DOHH2 (cell line): ENCODE data around the gene ADGRF3.
"Not testable (repeated sequence)": the region's sequence is repeated elsewhere in the genome, so short reads cannot be mapped to it uniquely, and the experiment has no call there.

Experiments
- H3F3A ChIP-seq: fragments of 200-600 bp; sonication (generic), shearing (Covaris generic); 2 replicates; pipeline ENCODE4 v1.6.0; 2016; ENCODE audit warnings: antibody characterized with exemption, mild to moderate bottlenecking; ENCODE audit not compliant: control insufficient read depth, insufficient read depth
- H3K27ac ChIP-seq: fragments of 200-600 bp; sonication (generic); 2 replicates; pipeline ENCODE4 v1.5.1; 2014; ENCODE audit warnings: low read depth, mild to moderate bottlenecking, low read length, moderate library complexity
- H3K27me3 ChIP-seq: fragments of 200-600 bp; sonication (generic); 2 replicates; pipeline ENCODE4 v1.6.1; 2014; ENCODE audit warnings: mild to moderate bottlenecking, low read length, mixed read lengths; ENCODE audit not compliant: control insufficient read depth
- H3K36me3 ChIP-seq: fragments of 200-600 bp; sonication (generic); 2 replicates; pipeline ENCODE4 v1.6.1; 2014; ENCODE audit warnings: mild to moderate bottlenecking, low read length, moderate library complexity, mixed read lengths; ENCODE audit not compliant: control insufficient read depth
- H3K4me1 ChIP-seq: fragments of 200-600 bp; sonication (generic); 2 replicates; pipeline ENCODE4 v1.6.1; 2014; ENCODE audit warnings: mild to moderate bottlenecking, low read length, mixed read lengths; ENCODE audit not compliant: control insufficient read depth
- H3K4me2 ChIP-seq: fragments of 200-600 bp; sonication (generic); 2 replicates; pipeline ENCODE4 v1.6.0; 2014; ENCODE audit warnings: mild to moderate bottlenecking, low read length, moderate library complexity
- H3K4me3 ChIP-seq: fragments of 200-600 bp; sonication (generic); 2 replicates; pipeline ENCODE4 v1.5.1; 2014; ENCODE audit warnings: mild to moderate bottlenecking, low read length, mixed read lengths
- H3K79me2 ChIP-seq: fragments of 200-600 bp; sonication (generic); 2 replicates; pipeline ENCODE4 v1.6.1; 2014; ENCODE audit warnings: mild to moderate bottlenecking, low read length, mixed read lengths; ENCODE audit not compliant: control insufficient read depth
- H3K9me2 ChIP-seq: fragments of 200-600 bp; sonication (generic); replicated peaks from 2 replicates; pipeline ENCODE4 v1.6.1; 2014; ENCODE audit warnings: mild to moderate bottlenecking, low read length, mixed read lengths; ENCODE audit not compliant: control insufficient read depth
- H3K9me3 ChIP-seq: fragments of 200-600 bp; sonication (generic); 2 replicates; pipeline ENCODE4 v1.6.1; 2014; ENCODE audit warnings: antibody characterized with exemption, low read length, mixed read lengths; ENCODE audit not compliant: control insufficient read depth, insufficient read depth
- H4K20me1 ChIP-seq: fragments of 200-600 bp; sonication (generic); 2 replicates; pipeline ENCODE4 v1.6.0; 2014; ENCODE audit warnings: low read depth, mild to moderate bottlenecking, antibody characterized with exemption, low read length, moderate library complexity; ENCODE audit not compliant: control insufficient read depth, insufficient read depth
- EZH2phosphoT487 ChIP-seq: fragments of 200-600 bp; sonication (generic); IDR thresholded peaks from 2 replicates; pipeline ENCODE4 v1.6.1; 2017; ENCODE audit warnings: borderline replicate concordance, mild to moderate bottlenecking, antibody characterized with exemption, low read length, moderate library complexity, mixed read lengths
- TF ChIP-seq, protein P1 (sequence below): fragments of 200-600 bp; sonication (generic); IDR thresholded peaks from one replicate; pipeline ENCODE4 v1.5.1; 2014; ENCODE audit warnings: antibody characterized with exemption, mild to moderate bottlenecking, low read depth, low read length; ENCODE audit not compliant: poor library complexity, severe bottlenecking

Gene ADGRF3

DNA sequence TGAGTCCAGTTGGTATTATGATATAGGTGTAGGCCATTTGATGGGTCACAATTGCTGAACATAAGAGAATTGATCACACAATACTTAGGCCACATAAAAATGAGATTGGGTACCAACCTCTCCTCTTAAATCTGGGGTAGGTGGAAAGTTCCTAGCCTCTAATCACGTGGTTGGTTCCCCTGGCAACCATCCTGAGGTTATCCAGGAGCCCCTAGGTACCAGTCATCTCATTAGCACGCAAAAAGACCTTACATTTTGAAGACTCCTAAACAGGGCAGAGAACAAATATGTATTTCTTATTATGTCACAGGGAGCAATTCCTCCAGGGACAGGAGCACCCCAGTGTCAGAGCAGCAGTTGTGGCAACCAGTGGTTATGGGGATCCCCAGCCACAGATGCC is 13.3 kb downstream of the ADGRF3 start:
- no peak overlapping the region for H3K27ac ChIP-seq
- H3K79me2 ChIP-seq, result no peaks in the 10 kb centered on the region
- no peaks in the 10 kb centered on the region for H3K36me3 ChIP-seq
- H3F3A ChIP-seq, result no peaks in the 10 kb centered on the region
- no peak overlapping the region for H3K4me2 ChIP-seq
- no peak for TF ChIP-seq EZH2phosphoT487
- TF ChIP-seq, protein P1, sequence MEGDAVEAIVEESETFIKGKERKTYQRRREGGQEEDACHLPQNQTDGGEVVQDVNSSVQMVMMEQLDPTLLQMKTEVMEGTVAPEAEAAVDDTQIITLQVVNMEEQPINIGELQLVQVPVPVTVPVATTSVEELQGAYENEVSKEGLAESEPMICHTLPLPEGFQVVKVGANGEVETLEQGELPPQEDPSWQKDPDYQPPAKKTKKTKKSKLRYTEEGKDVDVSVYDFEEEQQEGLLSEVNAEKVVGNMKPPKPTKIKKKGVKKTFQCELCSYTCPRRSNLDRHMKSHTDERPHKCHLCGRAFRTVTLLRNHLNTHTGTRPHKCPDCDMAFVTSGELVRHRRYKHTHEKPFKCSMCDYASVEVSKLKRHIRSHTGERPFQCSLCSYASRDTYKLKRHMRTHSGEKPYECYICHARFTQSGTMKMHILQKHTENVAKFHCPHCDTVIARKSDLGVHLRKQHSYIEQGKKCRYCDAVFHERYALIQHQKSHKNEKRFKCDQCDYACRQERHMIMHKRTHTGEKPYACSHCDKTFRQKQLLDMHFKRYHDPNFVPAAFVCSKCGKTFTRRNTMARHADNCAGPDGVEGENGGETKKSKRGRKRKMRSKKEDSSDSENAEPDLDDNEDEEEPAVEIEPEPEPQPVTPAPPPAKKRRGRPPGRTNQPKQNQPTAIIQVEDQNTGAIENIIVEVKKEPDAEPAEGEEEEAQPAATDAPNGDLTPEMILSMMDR, result no peak
- H3K9me2 ChIP-seq, result no peaks in the 10 kb centered on the region
- no peaks in the 10 kb centered on the region for H3K9me3 ChIP-seq
- no peaks in the 10 kb centered on the region for H4K20me1 ChIP-seq
- H3K4me1 ChIP-seq, result peaks cover 3% of the 10 kb centered on the region; the same call in 1 of the 2 replicates
- H3K27me3 ChIP-seq, result 0 out of 2 replicates have a peak, but pooled peaks cover 3% of the 10 kb centered on the region
- no peak overlapping the region for H3K4me3 ChIP-seq

DNA sequence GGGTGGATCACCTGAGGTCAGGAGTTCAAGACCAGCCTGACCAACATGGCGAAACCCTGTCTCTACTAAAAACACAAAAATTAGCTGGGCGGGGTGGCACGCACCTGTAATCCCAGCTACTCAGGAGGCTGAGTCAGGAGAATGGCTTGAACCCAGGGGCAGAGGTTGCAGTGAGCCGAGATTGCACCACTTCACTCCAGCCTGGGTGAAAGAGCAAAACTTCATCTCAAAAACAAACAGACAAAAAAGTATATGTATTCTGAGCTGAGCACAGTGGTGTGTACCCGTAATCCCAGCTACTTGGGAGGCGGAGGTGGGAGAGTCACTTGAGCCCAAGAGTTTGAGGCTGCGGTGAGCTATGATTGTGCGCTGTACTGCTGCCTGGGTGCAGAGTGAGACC is 15.3 kb downstream of the ADGRF3 start:
- not testable (repeated sequence) for H3F3A ChIP-seq, H3K9me2 ChIP-seq, H3K79me2 ChIP-seq, H3K27me3 ChIP-seq, H3K9me3 ChIP-seq, H3K4me1 ChIP-seq, H3K4me2 ChIP-seq, H4K20me1 ChIP-seq, H3K4me3 ChIP-seq, H3K27ac ChIP-seq, H3K36me3 ChIP-seq

DNA sequence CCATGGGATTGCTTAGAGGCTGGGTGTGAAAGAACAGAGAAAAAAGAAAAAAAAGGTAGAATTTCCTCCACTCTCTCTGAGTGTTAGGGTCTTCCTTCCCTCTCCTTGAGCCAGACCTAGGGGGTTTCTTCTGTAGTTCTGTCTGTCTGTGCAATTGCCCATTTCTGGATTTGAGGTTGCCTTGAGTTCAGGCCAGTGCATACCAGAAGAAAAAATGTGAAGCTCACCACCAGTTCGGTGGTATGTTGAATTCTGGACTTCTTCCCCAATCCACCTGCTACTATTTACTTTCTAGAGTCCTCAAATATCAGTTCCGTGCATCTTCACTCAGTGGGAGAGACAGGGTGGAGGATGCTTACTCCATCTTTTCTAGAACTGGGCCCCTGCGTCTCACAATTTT is 16.0 kb downstream of the ADGRF3 start:
- H3K9me3 ChIP-seq, result no peaks in the 10 kb centered on the region
- no peaks in the 10 kb centered on the region for H3K79me2 ChIP-seq
- no peak overlapping the region for H3K4me3 ChIP-seq
- H3K4me1 ChIP-seq, result peaks cover 3% of the 10 kb centered on the region; the same call in 1 of the 2 replicates
- H3K4me2 ChIP-seq, result no peak overlapping the region
- H3K27ac ChIP-seq, result no peak overlapping the region
- no peaks in the 10 kb centered on the region for H3K9me2 ChIP-seq
- TF ChIP-seq EZH2phosphoT487, result no peak
- TF ChIP-seq, protein P1, result no peak
- H4K20me1 ChIP-seq, result no peaks in the 10 kb centered on the region
- 0 out of 2 replicates have a peak, but pooled peaks cover 6% of the 10 kb centered on the region for H3K27me3 ChIP-seq
- H3F3A ChIP-seq, result no peaks in the 10 kb centered on the region
- no peaks in the 10 kb centered on the region for H3K36me3 ChIP-seq

- Histone ChIP-seq H3F3A (no peaks in the 10 kb centered on the region), H3K9me2 (no peaks in the 10 kb centered on the region), H3K36me3 (no peaks in the 10 kb centered on the region), H3K4me3 (no peak overlapping the region), H4K20me1 (no peaks in the 10 kb centered on the region), H3K4me2 (no peak overlapping the region), H3K27ac (no peak overlapping the region), H3K79me2 (no peaks in the 10 kb centered on the region), H3K9me3 (no peaks in the 10 kb centered on the region), H3K27me3 (0 out of 2 replicates have a peak, but pooled peaks cover 4% of the 10 kb centered on the region), H3K4me1 (peaks cover 3% of the 10 kb centered on the region; the same call in 1 of the 2 replicates)
- TF ChIP-seq EZH2phosphoT487, result no peak
- TF ChIP-seq, protein P1, result peak; percentile 94
These were observed 16.5 kb downstream of the ADGRF3 start for GRCh38 chr2:26330114-26330549.

DNA sequence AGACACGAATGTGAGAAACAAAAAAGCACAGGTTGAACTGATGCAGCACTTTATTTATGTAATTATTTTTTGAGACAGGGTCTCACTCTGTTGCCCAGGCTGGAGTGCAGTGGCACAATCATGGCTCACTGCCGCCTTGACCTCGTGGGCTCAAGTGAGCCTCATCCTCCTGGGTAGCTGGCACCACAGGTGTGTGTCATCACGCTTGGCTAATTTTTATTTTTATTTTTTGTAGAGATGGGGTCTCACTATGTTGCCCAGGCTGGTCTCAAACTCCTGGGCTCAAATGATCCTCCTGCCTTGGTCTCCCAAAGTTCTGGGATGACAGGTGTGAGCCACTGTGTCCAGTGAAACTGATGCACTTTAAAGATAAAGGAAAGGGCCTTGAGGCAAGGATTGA is 17.5 kb downstream of the ADGRF3 start:
- not testable (repeated sequence) for H3K4me1 ChIP-seq, H3K9me3 ChIP-seq, H3K4me3 ChIP-seq, H3K9me2 ChIP-seq, H3F3A ChIP-seq, H4K20me1 ChIP-seq, H3K27ac ChIP-seq, H3K4me2 ChIP-seq, H3K79me2 ChIP-seq, H3K27me3 ChIP-seq, H3K36me3 ChIP-seq
